ENCODE measurements around the gene IGFBP7.

The IGFBP7 gene

DNA sequence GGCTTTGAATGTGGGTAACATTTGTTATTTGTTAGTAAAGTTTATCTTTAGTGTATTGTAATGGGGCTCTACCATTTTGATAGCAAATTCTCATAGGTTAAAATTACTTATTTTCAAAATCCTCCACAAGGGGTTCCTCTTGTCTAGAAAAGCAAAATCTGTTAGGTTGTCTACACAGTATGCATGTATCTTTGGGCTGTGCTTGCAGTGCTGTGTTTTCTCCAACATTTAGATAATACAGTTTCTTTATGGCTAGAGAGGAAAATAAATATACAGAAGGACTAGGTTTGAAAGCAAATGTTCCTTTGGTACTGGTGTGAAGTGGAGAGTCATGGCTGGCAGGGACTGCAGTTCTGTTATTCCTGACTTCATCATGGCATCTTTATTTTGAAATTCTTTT is 91.2 kb downstream of the IGFBP7 start:
- Histone ChIP-seq H3K4me3 (ENCODE audit: low read length) (no peak overlapping the region), H3K27me3 (ENCODE audit: insufficient read depth, low read length) (no peaks in the 10 kb centered on the region), H2AFZ (ENCODE audit: low read depth, low read length) (no peak overlapping the region), H3K9me3 (ENCODE audit: low read length) (no peaks in the 10 kb centered on the region), H3K36me3 (ENCODE audit: insufficient read depth, low read length) (peaks cover 88% of the 10 kb centered on the region), H3K4me1 (ENCODE audit: insufficient read depth, low read length) (no peaks in the 10 kb centered on the region)

DNA sequence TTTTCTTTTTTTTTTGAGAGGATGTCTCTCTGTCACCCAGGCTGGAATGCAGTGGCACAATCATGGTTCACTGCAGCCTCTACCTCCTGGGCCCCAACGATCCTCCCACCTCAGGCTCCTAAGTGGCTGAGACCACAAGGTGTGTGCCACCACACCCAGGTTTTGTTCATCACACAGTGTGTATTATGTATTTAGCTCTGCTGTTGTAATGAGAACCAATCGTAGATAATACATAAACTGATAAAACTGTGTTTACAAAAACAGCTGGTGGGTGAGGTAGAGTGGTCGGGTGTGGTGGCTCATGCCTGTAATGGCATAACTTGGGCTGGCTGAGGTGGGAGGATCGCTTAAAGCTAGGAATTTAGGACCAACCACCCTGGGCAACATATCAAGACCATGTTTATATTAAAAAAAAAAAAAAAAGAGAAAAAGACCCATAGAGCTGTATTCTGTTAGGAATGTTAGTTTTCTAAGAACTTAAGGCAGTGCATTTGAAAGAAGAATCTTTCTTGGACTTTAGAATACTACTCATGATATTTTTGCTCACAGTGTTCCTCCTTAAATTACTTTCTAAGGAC is 96.6 kb downstream of the IGFBP7 start:
- Histone ChIP-seq H3K4me1 (ENCODE audit: insufficient read depth, low read length) (no peaks in the 10 kb centered on the region), H3K27me3 (ENCODE audit: insufficient read depth, low read length) (no peaks in the 10 kb centered on the region), H3K9me3 (ENCODE audit: low read length) (no peaks in the 10 kb centered on the region), H2AFZ (ENCODE audit: low read depth, low read length) (no peak overlapping the region), H3K36me3 (ENCODE audit: insufficient read depth, low read length) (peaks cover 80% of the 10 kb centered on the region), H3K4me3 (ENCODE audit: low read length) (no peak overlapping the region)

DNA sequence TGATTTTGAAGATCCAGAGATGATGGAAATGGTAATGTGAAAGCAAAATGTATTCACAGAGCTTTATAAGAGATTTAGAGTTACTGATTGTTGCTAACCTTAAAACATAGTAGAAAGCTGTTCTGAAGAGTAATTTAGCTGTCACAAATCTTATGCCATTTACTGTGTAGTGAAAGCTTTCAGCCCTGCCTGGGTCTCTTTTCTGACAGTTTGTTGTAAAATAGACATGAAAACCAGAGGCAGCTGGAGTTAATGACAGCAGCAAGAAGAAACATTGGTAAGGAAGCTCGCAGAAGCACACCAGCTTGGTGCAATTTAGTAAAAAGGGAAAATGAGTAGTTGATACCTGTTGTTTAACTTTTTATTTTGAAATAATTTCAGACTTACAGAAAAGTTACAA is 110.4 kb downstream of the IGFBP7 start:
- no peak overlapping the region for H3K4me3 ChIP-seq (ENCODE audit: low read length)
- no peak overlapping the region for H2AFZ ChIP-seq (ENCODE audit: low read depth, low read length)
- no peaks in the 10 kb centered on the region for H3K9me3 ChIP-seq (ENCODE audit: low read length)
- peaks cover 80% of the 10 kb centered on the region for H3K36me3 ChIP-seq (ENCODE audit: insufficient read depth, low read length)
- no peaks in the 10 kb centered on the region for H3K4me1 ChIP-seq (ENCODE audit: insufficient read depth, low read length)
- no peaks in the 10 kb centered on the region for H3K27me3 ChIP-seq (ENCODE audit: insufficient read depth, low read length)

DNA sequence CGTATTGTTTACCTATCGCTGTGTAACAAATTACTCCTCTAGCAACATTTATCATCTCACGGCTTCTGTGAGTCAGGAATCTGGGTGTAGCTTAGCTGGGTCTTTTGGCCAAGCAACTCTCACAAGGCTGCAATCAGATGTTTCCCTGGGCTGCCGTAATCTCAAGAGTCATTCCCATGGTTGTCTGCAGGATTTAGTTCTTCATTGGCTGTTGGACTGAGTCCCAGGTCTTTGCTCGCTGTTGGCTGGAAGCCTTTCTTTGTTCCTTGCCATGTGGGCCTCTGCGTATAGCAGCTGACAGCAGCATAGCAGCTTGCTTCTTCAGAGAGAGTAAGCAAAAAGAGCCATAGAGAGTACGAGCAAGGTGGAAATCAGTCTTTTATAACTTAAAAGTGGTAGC is 114.7 kb downstream of the IGFBP7 start:
- no peak overlapping the region for H2AFZ ChIP-seq (ENCODE audit: low read depth, low read length)
- no peaks in the 10 kb centered on the region for H3K4me1 ChIP-seq (ENCODE audit: insufficient read depth, low read length)
- no peaks in the 10 kb centered on the region for H3K27me3 ChIP-seq (ENCODE audit: insufficient read depth, low read length)
- peaks cover 86% of the 10 kb centered on the region for H3K36me3 ChIP-seq (ENCODE audit: insufficient read depth, low read length)
- no peaks in the 10 kb centered on the region for H3K9me3 ChIP-seq (ENCODE audit: low read length)
- no peak overlapping the region for H3K4me3 ChIP-seq (ENCODE audit: low read length)

DNA sequence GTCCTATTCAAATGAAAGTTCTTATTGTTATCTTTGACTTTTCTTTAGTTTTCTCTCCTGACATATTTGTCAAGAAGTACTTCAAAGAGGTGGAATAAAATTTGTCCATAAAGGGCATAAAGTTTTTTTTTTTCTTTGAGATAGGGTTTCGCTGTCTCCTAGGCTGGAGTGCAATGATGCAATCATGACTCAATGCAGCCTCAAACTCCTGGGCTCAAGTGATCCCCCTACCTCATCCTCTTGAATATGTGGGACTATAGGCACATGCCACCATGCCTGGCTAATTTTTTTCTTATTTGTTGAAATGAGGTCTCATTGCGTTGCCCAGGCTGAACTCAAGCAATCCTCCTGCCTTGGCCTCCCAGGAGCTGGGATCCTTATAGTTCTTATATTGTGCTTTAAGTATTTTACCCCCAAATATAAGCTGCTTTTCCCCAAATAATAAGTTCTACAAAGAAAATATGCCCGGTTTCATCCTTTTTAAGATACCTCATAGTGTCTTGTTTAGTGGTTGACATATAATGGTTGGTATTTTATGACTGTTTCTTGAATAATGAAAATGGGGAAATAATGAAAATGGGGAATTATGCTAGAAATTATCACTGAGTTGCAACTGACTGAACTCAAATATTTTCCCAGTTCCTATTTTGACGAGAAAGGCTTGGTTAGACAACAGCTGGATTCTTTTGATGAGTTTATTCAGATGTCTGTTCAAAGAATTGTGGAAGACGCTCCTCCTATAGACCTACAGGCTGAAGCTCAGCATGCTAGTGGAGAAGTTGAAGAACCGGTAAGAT is 119.9 kb downstream of the IGFBP7 start:
- Histone ChIP-seq H3K27me3 (ENCODE audit: insufficient read depth, low read length) (no peaks in the 10 kb centered on the region), H3K4me1 (ENCODE audit: insufficient read depth, low read length) (no peaks in the 10 kb centered on the region), H2AFZ (ENCODE audit: low read depth, low read length) (no peak overlapping the region), H3K4me3 (ENCODE audit: low read length) (no peak overlapping the region), H3K36me3 (ENCODE audit: insufficient read depth, low read length) (peaks cover 87% of the 10 kb centered on the region), H3K9me3 (ENCODE audit: low read length) (no peaks in the 10 kb centered on the region)

DNA sequence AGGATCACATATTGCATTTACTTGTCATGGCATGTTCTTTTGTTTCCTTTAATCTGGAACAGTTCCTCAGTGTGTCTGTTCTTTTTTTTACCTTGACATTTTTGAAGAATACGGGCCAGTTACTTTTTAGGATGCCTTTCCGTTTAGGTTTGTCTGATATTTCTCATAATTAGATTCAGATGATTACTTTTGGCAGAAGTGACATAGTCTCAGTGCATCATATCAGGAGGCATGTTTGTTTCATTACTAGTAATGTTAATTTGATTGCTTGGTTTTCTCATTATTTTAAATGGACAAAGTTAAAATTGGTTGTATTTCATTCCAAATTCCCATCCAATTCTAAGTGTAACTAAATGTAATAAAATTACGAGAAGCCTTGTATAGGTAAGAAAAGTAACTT is 123.2 kb downstream of the IGFBP7 start:
- Histone ChIP-seq H2AFZ (ENCODE audit: low read depth, low read length) (no peak overlapping the region), H3K36me3 (ENCODE audit: insufficient read depth, low read length) (peaks cover 66% of the 10 kb centered on the region), H3K4me1 (ENCODE audit: insufficient read depth, low read length) (no peaks in the 10 kb centered on the region), H3K9me3 (ENCODE audit: low read length) (no peaks in the 10 kb centered on the region), H3K27me3 (ENCODE audit: insufficient read depth, low read length) (no peaks in the 10 kb centered on the region), H3K4me3 (ENCODE audit: low read length) (no peak overlapping the region)

DNA sequence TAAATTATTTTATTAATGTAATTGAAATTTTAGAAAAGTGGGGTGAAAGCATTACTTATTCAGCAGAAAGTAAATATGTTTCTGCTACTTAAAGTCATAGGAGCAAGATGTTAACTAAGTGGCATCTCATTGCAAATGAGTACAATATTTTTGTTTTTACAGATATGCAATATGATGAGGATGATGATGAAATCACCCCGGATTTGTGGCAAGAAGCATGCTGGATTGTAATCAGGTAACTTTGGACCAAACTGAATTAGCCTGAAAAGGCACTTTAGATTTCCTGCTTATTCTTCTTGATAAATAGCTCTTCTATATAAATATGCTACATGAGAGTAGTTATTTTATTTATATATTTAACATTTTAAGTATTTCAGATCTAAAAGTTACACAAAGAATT is 124.0 kb downstream of the IGFBP7 start:
- Histone ChIP-seq H3K36me3 (ENCODE audit: insufficient read depth, low read length) (peaks cover 58% of the 10 kb centered on the region), H3K4me3 (ENCODE audit: low read length) (no peak overlapping the region), H3K27me3 (ENCODE audit: insufficient read depth, low read length) (no peaks in the 10 kb centered on the region), H3K9me3 (ENCODE audit: low read length) (no peaks in the 10 kb centered on the region), H3K4me1 (ENCODE audit: insufficient read depth, low read length) (peaks cover 3% of the 10 kb centered on the region), H2AFZ (ENCODE audit: low read depth, low read length) (no peak overlapping the region)

DNA sequence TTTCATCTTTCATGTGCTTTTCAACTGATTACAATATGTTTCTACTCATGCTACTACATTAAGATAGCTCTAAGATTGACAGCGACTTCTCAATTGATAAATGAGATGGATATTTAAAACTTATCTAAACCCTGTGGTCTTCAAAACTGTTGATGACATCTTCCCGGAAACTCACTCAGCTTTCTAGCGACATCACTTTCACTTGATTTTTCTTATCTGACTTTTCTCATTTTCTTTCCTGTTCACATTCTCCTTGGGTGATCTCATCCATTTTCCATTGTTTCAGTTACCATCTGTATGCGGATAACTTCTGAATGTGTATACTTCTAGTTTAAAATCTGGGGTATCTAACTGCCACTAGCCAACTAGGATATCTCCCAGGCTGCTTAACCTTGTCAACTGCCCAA is 128.4 kb downstream of the IGFBP7 start:
- H3K27me3 ChIP-seq (ENCODE audit: insufficient read depth, low read length): no peaks in the 10 kb centered on the region
- no peaks in the 10 kb centered on the region for H3K9me3 ChIP-seq (ENCODE audit: low read length)
- peaks cover 18% of the 10 kb centered on the region for H3K36me3 ChIP-seq (ENCODE audit: insufficient read depth, low read length)
- no peak overlapping the region for H2AFZ ChIP-seq (ENCODE audit: low read depth, low read length)
- H3K4me1 ChIP-seq (ENCODE audit: insufficient read depth, low read length): peaks cover 8% of the 10 kb centered on the region
- no peak overlapping the region for H3K4me3 ChIP-seq (ENCODE audit: low read length)

Measured in neuron (in vitro differentiated cells).